Measurements from ENCODE around the gene XRCC1.
"Not testable (repeated sequence)": the region's sequence is repeated elsewhere in the genome, so short reads cannot be mapped to it uniquely, and the experiment has no call there.

- not testable (repeated sequence) for TF ChIP-seq CTCF, POLR2A (IDR thresholded peaks at IDR 0.05)
Observed at GRCh38 chr19:43600326-43600725, 25.0 kb upstream of the XRCC1 start.
